ENCODE data around the gene GBX2.

The GBX2 gene

DNA sequence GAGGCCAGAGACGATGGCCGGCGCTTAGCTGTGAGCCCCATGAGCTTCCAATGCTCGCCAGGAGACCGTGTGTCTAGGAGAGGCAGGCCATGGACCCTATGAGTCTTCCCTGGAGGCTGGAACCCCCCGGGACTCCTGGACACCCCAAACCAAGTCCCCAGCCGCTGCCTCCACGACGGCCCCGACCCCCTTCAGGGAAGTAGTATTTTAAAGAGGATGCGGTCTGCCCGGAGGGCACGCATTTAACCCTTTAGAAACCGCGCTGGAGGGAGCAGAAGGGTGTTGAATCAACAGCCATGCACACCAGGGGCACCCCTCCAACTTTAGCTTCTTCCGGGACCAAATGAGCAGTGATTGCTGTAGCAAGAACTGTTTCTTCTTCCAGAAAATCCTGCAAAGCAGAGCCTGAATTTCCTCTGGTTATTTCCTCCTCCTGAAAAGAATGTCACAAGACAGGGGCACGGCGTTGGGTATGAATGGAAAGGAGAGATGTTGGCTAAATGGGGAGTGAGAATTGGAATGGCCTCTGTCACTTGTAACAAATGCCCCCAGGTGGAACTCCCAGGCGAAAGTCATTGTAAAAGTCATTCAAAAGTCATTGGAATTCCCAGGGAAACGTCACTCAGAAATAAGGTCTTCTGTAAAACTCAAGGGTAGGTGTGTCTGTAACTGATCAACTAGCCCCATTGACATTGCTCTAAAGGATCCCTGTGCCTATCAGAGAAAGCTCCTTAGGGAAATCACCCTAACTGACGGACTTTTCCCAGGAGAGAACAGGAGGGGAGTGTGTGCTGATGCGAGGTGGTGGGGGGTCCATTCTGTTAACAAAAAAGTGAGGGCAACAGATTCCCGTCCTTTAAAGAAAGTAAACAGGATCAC is 5.8 kb upstream of the GBX2 start:
- Histone ChIP-seq H3K4me3 (ENCODE audit: low read depth, low read length) (no peak overlapping the region), H2AFZ (ENCODE audit: low read length, unreplicated experiment) (no peak overlapping the region), H3K27ac (ENCODE audit: low read depth, low read length) (no peak overlapping the region), H3K36me3 (ENCODE audit: insufficient read depth, low read length) (no peaks in the 10 kb centered on the region), H3K4me1 (ENCODE audit: control insufficient read depth, insufficient read depth, low read length, unreplicated experiment) (no peaks in the 10 kb centered on the region), H3K79me2 (ENCODE audit: control insufficient read depth, insufficient read depth, low read length, unreplicated experiment) (no peaks in the 10 kb centered on the region), H3K27me3 (ENCODE audit: insufficient read depth, low read length) (peaks cover 94% of the 10 kb centered on the region)

DNA sequence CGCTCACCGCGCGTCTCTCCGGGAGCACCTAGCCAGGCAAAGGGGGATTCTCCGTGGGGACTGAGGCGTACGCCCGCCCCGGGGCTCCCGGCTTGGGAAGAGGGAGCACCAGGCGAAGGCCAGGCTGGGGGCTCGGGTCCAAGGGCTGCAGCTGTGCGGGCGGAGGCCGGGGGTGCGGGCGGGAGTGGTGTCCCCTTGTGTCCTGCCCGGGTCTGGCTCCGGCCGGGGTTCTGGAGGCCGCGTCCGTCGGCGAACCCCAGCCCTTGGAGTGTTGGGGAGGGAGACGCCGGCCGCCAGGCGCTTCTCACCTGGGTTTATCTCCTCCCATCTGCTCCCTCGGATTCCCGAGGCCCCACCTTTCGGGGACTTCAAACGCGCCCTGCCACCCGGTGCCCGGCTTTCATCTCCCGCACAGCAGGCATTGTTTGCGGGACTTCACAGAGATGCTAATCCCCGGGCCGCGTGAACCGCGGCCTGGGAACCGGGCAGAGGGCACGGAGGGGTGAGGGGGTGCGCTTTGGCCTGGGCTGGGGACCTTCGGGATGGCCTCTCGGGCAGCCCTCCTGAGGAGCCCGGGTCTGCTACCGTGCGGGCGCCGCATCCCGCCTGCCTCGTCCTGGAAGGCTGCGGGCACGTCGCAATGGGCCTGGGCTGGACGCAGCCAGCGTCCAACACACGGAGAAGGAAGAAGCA is 5.0 kb upstream of the GBX2 start:
- Histone ChIP-seq H2AFZ (ENCODE audit: low read length, unreplicated experiment) (no peak overlapping the region), H3K4me1 (ENCODE audit: control insufficient read depth, insufficient read depth, low read length, unreplicated experiment) (no peaks in the 10 kb centered on the region), H3K4me3 (ENCODE audit: low read depth, low read length) (no peak overlapping the region), H3K27me3 (ENCODE audit: insufficient read depth, low read length) (peaks cover 94% of the 10 kb centered on the region), H3K36me3 (ENCODE audit: insufficient read depth, low read length) (no peaks in the 10 kb centered on the region), H3K79me2 (ENCODE audit: control insufficient read depth, insufficient read depth, low read length, unreplicated experiment) (no peaks in the 10 kb centered on the region), H3K27ac (ENCODE audit: low read depth, low read length) (no peak overlapping the region)

DNA sequence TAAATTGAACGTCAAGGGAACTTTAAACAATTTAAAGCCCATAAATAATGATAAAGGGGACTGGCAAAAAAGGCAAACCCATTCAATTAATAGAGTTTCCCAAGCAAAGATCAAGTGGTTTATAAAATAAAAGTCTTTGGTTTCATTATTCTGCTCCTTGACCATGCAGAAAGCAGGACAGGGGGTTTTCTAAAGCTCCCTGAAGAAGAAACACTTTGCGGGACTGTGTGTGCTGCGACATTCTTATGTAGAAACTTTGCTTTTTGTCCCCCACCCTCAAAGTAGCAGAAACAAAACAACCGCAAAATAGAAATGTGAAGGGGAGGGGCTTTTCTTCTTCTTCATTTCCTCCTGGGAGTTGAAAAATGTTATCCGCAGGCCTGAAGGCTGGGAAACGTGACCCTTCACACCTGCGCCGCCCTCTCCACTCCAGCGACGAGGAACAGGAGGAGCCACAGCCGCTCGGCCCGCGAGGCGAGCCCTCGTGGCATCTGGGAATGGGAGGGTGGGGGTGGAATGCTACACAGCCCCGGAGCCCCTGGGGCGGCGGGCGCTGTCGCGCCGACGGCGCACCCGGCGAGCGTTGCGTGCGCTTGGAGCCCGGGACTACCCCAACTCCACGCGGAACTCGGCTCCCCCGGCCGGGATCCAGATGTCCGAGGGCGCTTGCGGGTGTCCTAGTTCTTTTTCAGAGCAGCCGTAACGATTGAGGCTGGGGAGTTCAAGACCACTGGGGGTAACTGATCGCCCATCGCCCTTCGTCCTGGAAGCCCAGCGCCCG is 4.3 kb upstream of the GBX2 start:
- H2AFZ ChIP-seq (ENCODE audit: low read length, unreplicated experiment) = no peak overlapping the region
- H3K27me3 ChIP-seq (ENCODE audit: insufficient read depth, low read length) = peaks cover 95% of the 10 kb centered on the region
- no peaks in the 10 kb centered on the region for H3K36me3 ChIP-seq (ENCODE audit: insufficient read depth, low read length)
- H3K4me1 ChIP-seq (ENCODE audit: control insufficient read depth, insufficient read depth, low read length, unreplicated experiment) = no peaks in the 10 kb centered on the region
- H3K27ac ChIP-seq (ENCODE audit: low read depth, low read length) = no peak overlapping the region
- no peaks in the 10 kb centered on the region for H3K79me2 ChIP-seq (ENCODE audit: control insufficient read depth, insufficient read depth, low read length, unreplicated experiment)
- no peak overlapping the region for H3K4me3 ChIP-seq (ENCODE audit: low read depth, low read length)

DNA sequence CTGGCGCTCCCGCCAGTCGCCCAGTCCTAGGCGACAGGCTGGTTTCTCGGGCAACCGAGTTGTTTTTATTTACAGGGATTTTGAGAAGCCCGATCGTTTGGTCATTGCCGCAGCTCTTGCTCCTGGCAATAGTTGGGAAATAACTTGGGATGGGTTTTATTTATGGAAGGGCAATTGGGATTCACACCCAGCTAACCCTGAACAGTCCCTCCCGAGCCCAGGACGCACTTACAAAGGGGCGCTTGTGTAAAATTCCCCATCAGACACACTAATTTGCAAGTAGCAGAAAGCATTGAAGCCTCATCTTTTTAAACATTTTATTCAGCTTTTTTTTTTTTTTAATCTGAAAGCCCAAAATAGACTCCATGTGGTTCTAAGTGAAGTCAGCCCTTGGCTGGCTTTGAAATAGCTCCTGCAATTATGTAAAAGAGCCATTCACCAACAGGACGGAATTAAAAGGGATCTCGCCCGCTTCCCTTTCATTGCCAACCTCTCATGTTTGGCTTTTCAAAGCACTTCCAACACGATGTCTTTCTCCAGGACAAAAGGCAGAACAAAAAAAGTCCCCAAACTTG is 3.6 kb upstream of the GBX2 start:
- no peak overlapping the region for H3K27ac ChIP-seq (ENCODE audit: low read depth, low read length)
- H3K79me2 ChIP-seq (ENCODE audit: control insufficient read depth, insufficient read depth, low read length, unreplicated experiment) = no peaks in the 10 kb centered on the region
- H2AFZ ChIP-seq (ENCODE audit: low read length, unreplicated experiment) = no peak overlapping the region
- H3K4me3 ChIP-seq (ENCODE audit: low read depth, low read length) = no peak overlapping the region
- H3K36me3 ChIP-seq (ENCODE audit: insufficient read depth, low read length) = no peaks in the 10 kb centered on the region
- H3K27me3 ChIP-seq (ENCODE audit: insufficient read depth, low read length) = peaks cover 98% of the 10 kb centered on the region
- no peaks in the 10 kb centered on the region for H3K4me1 ChIP-seq (ENCODE audit: control insufficient read depth, insufficient read depth, low read length, unreplicated experiment)

DNA sequence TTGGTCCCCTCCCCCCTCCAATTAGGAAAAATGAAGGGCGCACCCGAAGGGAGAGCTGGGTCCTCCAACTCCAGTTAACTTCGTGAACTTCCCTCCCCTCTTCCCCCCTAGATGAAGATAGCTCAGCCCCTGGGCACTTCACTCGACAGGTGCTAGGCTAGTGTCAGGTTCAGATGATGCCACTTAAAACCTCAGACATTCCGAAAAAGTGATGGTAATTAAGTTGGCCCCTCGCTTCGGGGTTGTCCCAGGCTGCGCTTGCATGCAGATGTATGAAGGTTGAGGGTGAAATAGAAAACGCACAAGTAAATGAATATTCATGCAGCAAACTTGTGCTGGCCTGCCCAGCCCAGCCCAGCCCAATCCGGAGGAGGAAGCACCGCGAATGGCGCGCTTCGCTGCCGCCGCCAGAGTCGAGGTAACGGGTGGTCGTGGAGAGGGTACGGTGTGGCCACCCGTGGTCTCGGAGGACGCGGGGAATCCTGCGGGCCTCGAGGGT is 3.0 kb upstream of the GBX2 start:
- peaks cover 98% of the 10 kb centered on the region for H3K27me3 ChIP-seq (ENCODE audit: insufficient read depth, low read length)
- H3K79me2 ChIP-seq (ENCODE audit: control insufficient read depth, insufficient read depth, low read length, unreplicated experiment) = no peaks in the 10 kb centered on the region
- no peak overlapping the region for H3K27ac ChIP-seq (ENCODE audit: low read depth, low read length)
- no peaks in the 10 kb centered on the region for H3K36me3 ChIP-seq (ENCODE audit: insufficient read depth, low read length)
- no peak overlapping the region for H3K4me3 ChIP-seq (ENCODE audit: low read depth, low read length)
- H3K4me1 ChIP-seq (ENCODE audit: control insufficient read depth, insufficient read depth, low read length, unreplicated experiment) = no peaks in the 10 kb centered on the region
- no peak overlapping the region for H2AFZ ChIP-seq (ENCODE audit: low read length, unreplicated experiment)

DNA sequence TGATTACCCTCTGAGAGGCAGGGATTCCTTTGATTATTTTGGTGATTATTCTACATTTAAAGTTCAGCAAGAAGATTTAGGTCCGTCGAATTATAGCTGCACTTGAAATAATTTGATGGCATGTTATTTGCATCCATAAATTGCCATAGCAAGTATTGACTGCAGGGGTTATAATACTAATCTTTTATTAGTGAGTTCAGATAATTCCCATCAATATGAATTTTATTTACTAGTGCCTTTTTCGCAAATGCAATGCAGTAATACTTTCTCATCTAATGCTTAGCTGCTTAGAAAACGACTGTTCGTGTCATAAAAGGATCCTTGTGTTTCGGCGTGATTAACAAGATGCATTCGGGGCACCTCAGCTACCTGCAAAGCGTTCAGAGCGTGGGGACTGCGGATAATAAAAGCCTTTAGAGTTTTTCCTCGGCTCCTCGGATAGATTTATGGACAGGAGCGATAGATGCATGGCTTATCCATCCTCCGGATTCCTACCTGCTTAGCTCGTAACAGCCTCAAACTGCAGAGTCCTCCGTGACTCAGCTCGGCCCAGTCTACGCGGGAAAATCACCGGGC is 2.5 kb upstream of the GBX2 start:
- Histone ChIP-seq H3K27ac (ENCODE audit: low read depth, low read length) (no peak overlapping the region), H3K36me3 (ENCODE audit: insufficient read depth, low read length) (no peaks in the 10 kb centered on the region), H3K4me1 (ENCODE audit: control insufficient read depth, insufficient read depth, low read length, unreplicated experiment) (no peaks in the 10 kb centered on the region), H2AFZ (ENCODE audit: low read length, unreplicated experiment) (no peak overlapping the region), H3K27me3 (ENCODE audit: insufficient read depth, low read length) (peaks cover 98% of the 10 kb centered on the region), H3K4me3 (ENCODE audit: low read depth, low read length) (no peak overlapping the region), H3K79me2 (ENCODE audit: control insufficient read depth, insufficient read depth, low read length, unreplicated experiment) (no peaks in the 10 kb centered on the region)

DNA sequence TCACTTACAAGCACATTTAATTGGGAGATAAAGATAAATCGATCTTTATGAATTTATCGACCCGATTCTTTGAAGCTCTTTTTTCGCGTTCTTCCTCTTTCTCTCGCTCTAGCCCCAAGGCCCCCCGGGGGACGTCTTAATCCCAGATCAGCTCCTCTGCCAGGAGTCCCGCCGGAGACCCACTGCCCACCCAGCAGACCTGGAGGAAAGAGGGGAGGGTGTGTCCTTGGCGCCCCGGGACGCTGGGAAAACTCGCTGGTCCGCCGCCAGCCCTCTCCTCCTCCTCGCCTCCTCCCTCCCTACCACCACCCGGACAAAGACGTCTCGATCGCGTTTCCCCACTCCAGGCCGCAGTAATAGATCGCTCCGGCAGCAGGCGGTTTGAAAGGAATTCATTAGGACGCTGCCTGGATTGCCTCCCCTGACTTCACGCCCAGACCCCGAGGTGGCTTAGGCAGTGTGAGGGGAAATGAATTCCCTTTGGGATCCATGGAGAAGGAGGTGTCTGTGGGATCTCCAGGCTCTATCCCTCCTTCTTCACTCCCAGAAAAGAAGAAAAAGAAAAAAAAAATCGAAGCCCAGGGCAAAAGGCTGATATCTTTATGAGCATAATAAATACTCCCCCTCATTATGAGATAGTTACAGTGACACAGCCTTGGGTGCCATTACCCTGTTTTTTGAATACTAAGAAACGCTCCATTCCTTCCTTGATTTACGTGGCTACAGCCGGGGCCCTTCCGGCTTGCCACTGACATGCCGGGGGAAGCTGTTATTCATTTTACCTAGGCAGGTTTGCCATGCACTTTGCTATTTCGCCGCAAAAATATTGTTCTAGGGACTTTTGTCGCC is 1.8 kb upstream of the GBX2 start:
- Histone ChIP-seq H3K4me1 (ENCODE audit: control insufficient read depth, insufficient read depth, low read length, unreplicated experiment) (no peaks in the 10 kb centered on the region), H3K27me3 (ENCODE audit: insufficient read depth, low read length) (peaks cover 100% of the 10 kb centered on the region), H3K36me3 (ENCODE audit: insufficient read depth, low read length) (no peaks in the 10 kb centered on the region), H3K79me2 (ENCODE audit: control insufficient read depth, insufficient read depth, low read length, unreplicated experiment) (no peaks in the 10 kb centered on the region), H2AFZ (ENCODE audit: low read length, unreplicated experiment) (no peak overlapping the region), H3K4me3 (ENCODE audit: low read depth, low read length) (no peak overlapping the region), H3K27ac (ENCODE audit: low read depth, low read length) (no peak overlapping the region)

DNA sequence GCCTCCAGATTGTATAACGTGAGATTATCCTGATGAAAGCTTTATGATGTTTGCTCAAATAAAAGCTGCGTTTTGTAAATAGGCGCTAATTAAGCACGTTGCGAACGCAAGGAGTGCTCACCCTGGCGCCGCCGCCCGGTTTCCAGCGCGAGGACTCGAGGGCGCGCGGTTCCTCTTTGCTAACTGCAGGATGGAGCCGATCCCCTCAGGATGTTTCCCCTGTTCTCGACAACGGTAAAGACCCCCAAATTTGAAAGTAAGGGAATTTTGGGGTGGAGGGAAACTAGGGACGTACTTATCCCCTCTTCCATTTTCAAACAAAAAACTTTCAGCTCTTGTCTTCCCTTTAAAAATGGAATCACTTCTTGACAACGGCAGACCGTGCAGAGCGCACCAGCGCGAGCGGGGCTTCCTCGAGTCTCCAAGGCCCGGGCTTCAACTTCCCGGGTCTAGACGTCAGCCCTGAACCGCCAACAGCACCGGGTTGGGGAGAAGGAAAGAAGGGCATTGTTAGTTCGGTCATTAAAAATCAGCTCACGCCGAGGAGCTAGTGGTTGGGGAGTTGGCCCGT is 1.1 kb upstream of the GBX2 start:
- no peak overlapping the region for H3K27ac ChIP-seq (ENCODE audit: low read depth, low read length)
- no peak overlapping the region for H2AFZ ChIP-seq (ENCODE audit: low read length, unreplicated experiment)
- no peak overlapping the region for H3K4me3 ChIP-seq (ENCODE audit: low read depth, low read length)
- no peaks in the 10 kb centered on the region for H3K79me2 ChIP-seq (ENCODE audit: control insufficient read depth, insufficient read depth, low read length, unreplicated experiment)
- H3K36me3 ChIP-seq (ENCODE audit: insufficient read depth, low read length) = no peaks in the 10 kb centered on the region
- peaks cover 100% of the 10 kb centered on the region for H3K27me3 ChIP-seq (ENCODE audit: insufficient read depth, low read length)
- H3K4me1 ChIP-seq (ENCODE audit: control insufficient read depth, insufficient read depth, low read length, unreplicated experiment) = peaks cover 4% of the 10 kb centered on the region

DNA sequence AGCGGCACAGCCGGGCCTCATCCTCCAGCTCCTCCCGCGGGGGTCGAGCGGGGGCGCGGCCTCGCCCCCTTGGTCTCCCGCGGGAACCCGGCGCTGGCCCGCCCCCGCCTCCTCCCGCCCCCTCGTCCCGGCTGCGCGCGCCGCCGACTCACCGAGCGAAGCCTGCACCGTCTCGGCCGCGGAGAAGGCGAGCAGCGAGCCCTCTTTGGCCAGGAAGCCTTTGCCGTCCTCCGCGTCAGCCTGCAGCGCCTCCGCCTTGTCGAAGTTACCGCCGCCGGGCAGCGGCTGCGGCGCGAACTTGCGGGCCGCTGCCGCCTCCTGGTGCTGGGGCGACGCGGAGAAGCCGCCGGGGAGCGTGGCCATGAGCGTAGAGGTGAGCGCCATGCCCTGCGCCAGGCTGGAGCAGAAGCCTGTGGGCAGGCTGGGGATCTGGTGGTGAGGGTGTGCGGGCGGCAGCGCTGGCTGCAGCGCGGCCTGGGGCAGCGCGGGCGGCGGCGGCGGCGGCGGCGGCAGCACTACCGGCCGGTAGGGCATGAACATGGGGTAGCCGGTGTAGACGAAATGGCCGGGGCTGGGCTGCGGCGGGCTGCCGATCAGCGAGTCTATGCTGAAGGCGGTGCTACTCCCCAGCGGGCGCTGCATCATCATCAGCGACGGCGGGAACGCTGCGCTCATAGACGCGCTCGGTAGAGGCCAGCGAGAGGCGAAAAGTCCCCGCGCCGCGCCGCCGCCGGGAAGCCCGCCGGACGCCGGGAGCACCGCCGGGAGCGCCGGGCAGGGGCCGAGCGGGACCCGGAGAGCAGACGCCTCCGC is 683 bp downstream of the GBX2 start:
- Histone ChIP-seq H3K4me1 (ENCODE audit: control insufficient read depth, insufficient read depth, low read length, unreplicated experiment) (peaks cover 5% of the 10 kb centered on the region), H3K36me3 (ENCODE audit: insufficient read depth, low read length) (no peaks in the 10 kb centered on the region), H3K27ac (ENCODE audit: low read depth, low read length) (no peak overlapping the region), H3K27me3 (ENCODE audit: insufficient read depth, low read length) (peaks cover 100% of the 10 kb centered on the region), H3K79me2 (ENCODE audit: control insufficient read depth, insufficient read depth, low read length, unreplicated experiment) (no peaks in the 10 kb centered on the region), H3K4me3 (ENCODE audit: low read depth, low read length) (peak overlapping the region; percentile 60; the same call in 1 of the 2 replicates), H2AFZ (ENCODE audit: low read length, unreplicated experiment) (no peak overlapping the region)

Data from ACC112 (cell line).